Activated CD8-positive, alpha-beta T cell treated with anti-CD3 and anti-CD28 coated beads for 36 hours (primary cell): Measurements from ENCODE around the gene RUNX1. TPM values are rescaled to one million over a fixed set of nuclear protein-coding genes. Genes with fewer than 3 reads are reported as not detected.

Source experiments
- ATAC-seq: fragments of 200-7000 bp; cut with Tn5 transposase; one replicate; pipeline ENCODE4 v1.10.0; 2021; ENCODE audit warnings: mild to moderate bottlenecking, moderate library complexity
- CTCF ChIA-PET: fragments of 350-600 bp; sonication (Branson Sonifier 250); formaldehyde crosslinking; loops from one replicate; lab custom pipeline; 2021; ENCODE audit warnings: antibody characterized with exemption; lab: Charles Lee
- POLR2A ChIA-PET: fragments of 350-600 bp; sonication (Branson Sonifier 250); formaldehyde crosslinking; loops from one replicate; lab custom pipeline; 2021; ENCODE audit warnings: antibody characterized with exemption; lab: Charles Lee
- DNase-seq: peaks from one replicate; pipeline ENCODE4 v3.0.0-alpha.2; 2020
- H3K27ac Mint-ChIP-seq: one replicate; pipeline ENCODE4 v1.8.0; 2021; ENCODE audit warnings: mild to moderate bottlenecking, mixed read lengths
- H3K27me3 Mint-ChIP-seq: one replicate; pipeline ENCODE4 v1.8.0; 2021; ENCODE audit warnings: mixed read lengths
- H3K36me3 Mint-ChIP-seq: one replicate; pipeline ENCODE4 v1.8.0; 2021; ENCODE audit warnings: low read depth, mixed read lengths
- H3K4me1 Mint-ChIP-seq: one replicate; pipeline ENCODE4 v1.8.0; 2021; ENCODE audit warnings: low read depth, mixed read lengths
- H3K4me3 Mint-ChIP-seq: one replicate; pipeline ENCODE4 v1.8.0; 2021; ENCODE audit warnings: mild to moderate bottlenecking, moderate library complexity, mixed read lengths
- H3K9me3 Mint-ChIP-seq: one replicate; pipeline ENCODE4 v1.8.0; 2021; ENCODE audit warnings: mixed read lengths
- CTCF ChIP-seq: fragments of 200-600 bp; IDR thresholded peaks from one replicate; pipeline ENCODE4 v1.8.0; 2022; ENCODE audit warnings: antibody characterized with exemption, mild to moderate bottlenecking
- intact Hi-C: fragments of 100-400 bp; cut with micrococcal nuclease; formaldehyde crosslinking; loops from one replicate; pipeline ENCODE4 v1.10.0; 2022
- total RNA-seq, 2 experiments: library from RNA; stranded (reverse); gene quantifications; one replicate each; pipeline ENCODE4 v1.2.3, GENCODE V29; 2021

Gene RUNX1
- total RNA-seq, 2 experiments from 2014 or later = 18.7 to 19.0 TPM

DNA sequence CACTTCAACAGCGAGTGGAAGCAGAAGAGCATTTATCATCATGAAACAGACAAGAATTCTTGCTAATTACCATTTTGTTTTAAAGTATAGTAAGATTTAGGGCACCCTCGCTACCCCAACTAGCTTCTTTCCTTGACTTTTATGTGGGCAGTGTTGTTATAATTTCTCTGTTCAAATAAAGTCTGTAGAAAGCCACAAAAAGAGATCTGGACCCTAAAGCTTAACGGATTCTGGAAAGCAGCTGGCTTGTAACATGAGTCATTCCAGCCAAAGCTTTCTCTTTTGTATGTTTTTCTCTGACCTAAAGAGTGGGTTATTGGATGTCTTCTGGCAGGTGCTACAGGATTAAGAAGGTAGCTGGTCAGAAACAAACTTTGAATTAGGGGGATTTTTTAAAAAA is 37.4 kb downstream of the RUNX1 start:
- Mint-ChIP-seq H3K9me3 (no peaks in the 10 kb centered on the region), H3K27ac (peak overlapping the region; percentile 81), H3K4me1 (peaks cover 89% of the 10 kb centered on the region), H3K27me3 (no peaks in the 10 kb centered on the region), H3K4me3 (peak overlapping the region; percentile 58), H3K36me3 (peaks cover 3% of the 10 kb centered on the region)
- peak; percentile 42 for ATAC-seq
- intact Hi-C loops = no loop called here
- ChIA-PET CTCF (interaction anchor here (1.0 to 1.4 kb wide), 4 partner anchors 10 to 121 kb away, joined by 3 to 7 read pairs (median 5); no protein-coding TSS in a partner anchor), POLR2A (interaction anchor here (0.6 to 1.3 kb wide), 6 partner anchors 9 to 122 kb away, joined by 3 to 5 read pairs (median 4); no protein-coding TSS in a partner anchor)
- TF ChIP-seq CTCF = no peak
- DNase-seq = no peak

DNA sequence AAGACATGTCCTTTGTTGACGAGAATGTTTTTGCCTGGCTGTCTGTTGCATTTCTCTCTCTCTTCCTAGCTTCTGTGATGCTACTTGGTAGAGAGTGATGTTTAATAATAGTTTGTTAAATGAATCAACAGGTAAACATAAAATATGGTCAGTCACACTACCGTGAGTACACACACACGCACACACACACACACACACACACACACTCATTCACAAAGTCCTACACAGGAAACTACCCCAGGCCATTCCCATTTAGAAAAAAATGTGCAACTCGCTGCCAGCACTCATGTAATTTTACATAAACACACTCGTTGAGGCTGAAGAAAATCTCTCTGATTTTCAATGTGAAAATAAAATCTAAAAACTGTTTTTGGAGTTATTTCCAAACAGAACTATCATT is 38.7 kb downstream of the RUNX1 start:
- peaks cover 89% of the 10 kb centered on the region for H3K4me1 Mint-ChIP-seq
- TF ChIP-seq CTCF = no peak
- ChIA-PET CTCF (interaction anchor here (1.1 kb wide), 1 partner anchor 9 kb away, joined by 3 read pairs; no protein-coding TSS in a partner anchor), POLR2A (interaction anchor here (0.9 to 1.4 kb wide), 4 partner anchors 8 to 35 kb away, joined by 3 to 7 read pairs (median 4); no protein-coding TSS in a partner anchor)
- no peak overlapping the region for H3K4me3 Mint-ChIP-seq
- H3K27me3 Mint-ChIP-seq = no peaks in the 10 kb centered on the region
- no peaks in the 10 kb centered on the region for H3K9me3 Mint-ChIP-seq
- no peak for ATAC-seq
- no peak for DNase-seq
- H3K36me3 Mint-ChIP-seq = peaks cover 2% of the 10 kb centered on the region
- peak overlapping the region; percentile 11 for H3K27ac Mint-ChIP-seq
- intact Hi-C loops = no loop called here

DNA sequence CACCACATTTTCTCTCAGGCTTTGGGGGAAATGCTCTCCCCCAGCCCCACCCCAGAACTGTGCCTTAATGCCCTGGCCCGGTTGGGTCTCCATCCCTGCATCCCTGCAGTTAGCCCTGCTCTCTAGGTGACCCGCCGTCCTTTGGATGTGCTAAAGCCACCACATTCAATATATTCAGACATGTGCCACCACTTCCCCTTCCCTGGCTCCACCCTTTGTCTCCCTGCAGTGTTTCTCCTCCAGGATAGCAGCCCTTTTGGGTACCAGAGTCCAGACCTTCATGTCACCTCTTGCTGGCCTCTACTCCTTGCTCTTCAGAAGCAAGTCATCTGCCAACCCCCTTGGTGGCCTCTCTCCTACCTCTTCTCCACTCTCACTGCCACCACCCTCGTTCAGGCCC is 41.8 kb downstream of the RUNX1 start:
- H3K9me3 Mint-ChIP-seq = no peaks in the 10 kb centered on the region
- no peak for DNase-seq
- POLR2A ChIA-PET = interaction anchor here (1.1 kb wide), 1 partner anchor 12 kb away, joined by 3 read pairs; no protein-coding TSS in a partner anchor
- intact Hi-C loops = no loop called here
- ATAC-seq = no peak
- peaks cover 92% of the 10 kb centered on the region for H3K4me1 Mint-ChIP-seq
- H3K27me3 Mint-ChIP-seq = no peaks in the 10 kb centered on the region
- CTCF ChIA-PET = interaction anchor here (1.9 kb wide), 1 partner anchor 8 kb away, joined by 6 read pairs; no protein-coding TSS in a partner anchor
- no peak overlapping the region for H3K27ac Mint-ChIP-seq
- no peak for TF ChIP-seq CTCF
- H3K36me3 Mint-ChIP-seq = peaks cover 2% of the 10 kb centered on the region
- no peak overlapping the region for H3K4me3 Mint-ChIP-seq

DNA sequence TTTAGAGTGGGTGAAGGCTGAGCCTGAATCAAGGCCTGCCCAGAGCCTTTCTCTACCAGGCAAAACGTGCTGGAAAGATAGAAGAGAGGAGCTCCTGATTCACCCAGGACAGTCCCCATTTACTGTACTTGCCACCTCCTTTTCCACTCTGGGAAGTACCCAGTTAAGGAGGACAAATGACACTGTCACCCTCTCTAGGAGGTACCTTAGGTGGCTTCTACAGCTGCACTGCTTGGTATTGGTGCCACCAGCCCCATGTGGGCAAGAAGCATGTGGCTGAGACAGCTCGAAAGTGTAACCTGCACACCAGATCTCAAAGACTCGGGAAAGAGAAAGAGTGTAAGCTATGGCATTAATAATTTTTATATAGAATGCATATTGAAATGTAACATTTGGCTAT is 42.3 kb downstream of the RUNX1 start:
- DNase-seq (no peak), ATAC-seq (peak; percentile 25)
- TF ChIP-seq CTCF = no peak
- Mint-ChIP-seq H3K27ac (no peak overlapping the region), H3K27me3 (no peaks in the 10 kb centered on the region), H3K4me3 (no peak overlapping the region), H3K9me3 (no peaks in the 10 kb centered on the region), H3K4me1 (peaks cover 90% of the 10 kb centered on the region), H3K36me3 (peaks cover 2% of the 10 kb centered on the region)
- intact Hi-C loops = no loop called here
- POLR2A ChIA-PET = interaction anchor here (0.7 to 1.6 kb wide), 4 partner anchors 13 to 119 kb away, joined by 3 to 5 read pairs (median 4); no protein-coding TSS in a partner anchor
- CTCF ChIA-PET = interaction anchor here (1.9 kb wide), 1 partner anchor 9 kb away, joined by 6 read pairs; no protein-coding TSS in a partner anchor

DNA sequence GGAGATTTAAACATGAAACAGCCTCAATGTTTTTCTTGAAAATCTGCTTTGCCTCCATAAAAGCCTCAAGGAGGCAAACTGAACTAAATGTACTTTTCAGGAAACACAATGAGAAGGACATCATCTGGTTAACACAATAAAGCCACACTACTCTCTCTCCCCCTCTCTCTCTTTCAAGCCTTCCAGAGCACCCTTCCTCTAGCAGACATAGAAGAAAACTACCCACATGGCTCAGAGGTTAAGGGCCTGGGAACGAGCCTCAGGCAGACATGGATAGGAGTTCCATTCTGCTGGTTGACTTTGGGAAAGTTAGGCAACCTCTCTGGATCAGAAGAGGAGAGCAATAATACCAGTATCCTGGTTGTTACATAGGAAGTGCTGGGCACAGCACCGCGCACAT is 42.9 kb downstream of the RUNX1 start:
- Mint-ChIP-seq H3K4me1 (peaks cover 90% of the 10 kb centered on the region), H3K36me3 (peaks cover 2% of the 10 kb centered on the region), H3K9me3 (no peaks in the 10 kb centered on the region), H3K4me3 (no peak overlapping the region), H3K27ac (no peak overlapping the region), H3K27me3 (no peaks in the 10 kb centered on the region)
- ATAC-seq (no peak), DNase-seq (no peak)
- ChIA-PET POLR2A (interaction anchor here (0.7 to 1.6 kb wide), 4 partner anchors 20 to 118 kb away, joined by 3 to 5 read pairs (median 4); no protein-coding TSS in a partner anchor), CTCF (interaction anchor here (1.9 kb wide), 1 partner anchor 9 kb away, joined by 6 read pairs; no protein-coding TSS in a partner anchor)
- intact Hi-C loops = no loop called here
- no peak for TF ChIP-seq CTCF
